Endothelial cell of umbilical vein (primary cell): Measurements from ENCODE around the gene AKAP13.
"Not testable (repeated sequence)": the region's sequence is repeated elsewhere in the genome, so short reads cannot be mapped to it uniquely, and the experiment has no call there.

Experiments
- EZH2 ChIP-seq: IDR thresholded peaks from 2 replicates; pipeline ENCODE4 v1.6.1; 2012; ENCODE audit warnings: borderline replicate concordance, low read depth, mild to moderate bottlenecking, moderate library complexity, low read length, inconsistent platforms; ENCODE audit not compliant: severe bottlenecking
- POLR2A ChIP-seq: IDR thresholded peaks from 2 replicates; pipeline ENCODE4 v1.6.1; 2012; ENCODE audit warnings: low read depth, mild to moderate bottlenecking, control low read depth, low read length
- TF ChIP-seq, protein P1 (sequence below), 2 donors: IDR thresholded peaks; 1 replicate in 1 of 2; 2 replicates in 1 of 2; pipeline ENCODE4 v1.5.1; 2011; ENCODE audit warnings: low read length in 2 of 2, mild to moderate bottlenecking in 2 of 2, moderate library complexity in 2 of 2, control low read depth in 1 of 2, inconsistent platforms in 1 of 2, low read depth in 1 of 2; ENCODE audit not compliant: insufficient read depth in 1 of 2; ENCODE audit errors: extremely low read depth in 1 of 2

DNA sequence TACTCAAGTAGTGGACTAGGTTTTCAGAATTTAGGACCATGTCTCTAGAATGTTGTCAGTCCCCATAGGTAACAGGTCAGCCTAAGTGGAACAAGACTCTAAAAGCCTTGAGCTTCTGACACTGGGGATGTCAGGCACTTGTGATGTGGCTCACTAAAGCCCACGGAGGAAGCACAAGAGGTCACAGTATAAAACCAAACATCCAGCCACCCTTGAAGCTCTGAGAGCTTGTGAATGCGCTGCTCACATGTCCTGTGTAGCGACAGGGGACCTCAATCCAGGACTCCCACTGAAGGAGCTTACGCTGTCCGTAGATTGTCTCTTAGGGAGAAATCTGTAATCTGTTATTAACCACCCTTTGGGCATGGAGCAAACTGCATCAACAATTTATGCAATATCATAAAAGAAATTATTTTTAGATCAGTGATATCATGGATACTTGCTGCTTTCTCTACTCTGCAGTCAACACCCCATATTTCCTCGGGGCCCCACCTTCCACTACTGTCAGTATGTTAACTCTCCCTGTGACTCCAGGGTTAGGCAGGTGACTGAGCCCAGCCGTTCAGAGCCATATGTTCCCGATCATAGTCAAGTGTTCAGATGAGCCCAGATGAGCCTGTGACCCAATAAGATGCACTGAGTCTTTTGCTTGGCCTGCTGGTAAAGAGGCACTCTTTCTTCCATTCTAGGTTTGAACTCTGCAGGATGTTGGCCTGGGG lies 32.2 kb upstream of the AKAP13 start:
- TF ChIP-seq, protein P1, sequence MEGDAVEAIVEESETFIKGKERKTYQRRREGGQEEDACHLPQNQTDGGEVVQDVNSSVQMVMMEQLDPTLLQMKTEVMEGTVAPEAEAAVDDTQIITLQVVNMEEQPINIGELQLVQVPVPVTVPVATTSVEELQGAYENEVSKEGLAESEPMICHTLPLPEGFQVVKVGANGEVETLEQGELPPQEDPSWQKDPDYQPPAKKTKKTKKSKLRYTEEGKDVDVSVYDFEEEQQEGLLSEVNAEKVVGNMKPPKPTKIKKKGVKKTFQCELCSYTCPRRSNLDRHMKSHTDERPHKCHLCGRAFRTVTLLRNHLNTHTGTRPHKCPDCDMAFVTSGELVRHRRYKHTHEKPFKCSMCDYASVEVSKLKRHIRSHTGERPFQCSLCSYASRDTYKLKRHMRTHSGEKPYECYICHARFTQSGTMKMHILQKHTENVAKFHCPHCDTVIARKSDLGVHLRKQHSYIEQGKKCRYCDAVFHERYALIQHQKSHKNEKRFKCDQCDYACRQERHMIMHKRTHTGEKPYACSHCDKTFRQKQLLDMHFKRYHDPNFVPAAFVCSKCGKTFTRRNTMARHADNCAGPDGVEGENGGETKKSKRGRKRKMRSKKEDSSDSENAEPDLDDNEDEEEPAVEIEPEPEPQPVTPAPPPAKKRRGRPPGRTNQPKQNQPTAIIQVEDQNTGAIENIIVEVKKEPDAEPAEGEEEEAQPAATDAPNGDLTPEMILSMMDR (IDR thresholded peaks at IDR 0.05; ENCODE audit: extremely low read depth in 1 of 2, insufficient read depth in 1 of 2, low read depth in 1 of 2, low read length in 2 of 2): not testable (repeated sequence)
- TF ChIP-seq POLR2A, EZH2: not testable (repeated sequence)
